HCT116 (cell line): ENCODE measurements around the gene VPS37B.

ENCODE experiments used
- ATF3 ChIP-seq: IDR thresholded peaks from 2 replicates; pipeline ENCODE4 v1.6.1; 2012
- CTCF ChIP-seq, 3 experiments: fragments of 200-600 bp in 1 of 3; sonication (generic) in 1 of 3; IDR thresholded peaks in 2 of 3; conservative IDR thresholded peaks in 1 of 3; 2 replicates each; pipeline ENCODE4 v1.5.1; 2012 to 2017; ENCODE audit warnings: low read depth in 2 of 3, low read length in 2 of 3, antibody characterized with exemption in 1 of 3, borderline replicate concordance in 1 of 3, control low read depth in 1 of 3, mild to moderate bottlenecking in 1 of 3, mixed read lengths in 1 of 3, mixed run types in 1 of 3, moderate library complexity in 1 of 3; ENCODE audit not compliant: insufficient read depth in 1 of 3
- JUND ChIP-seq: IDR thresholded peaks from 2 replicates; pipeline ENCODE4 v1.6.1; 2012
- ZNF274 ChIP-seq: fragments of 200-500 bp; sonication (Bioruptor generic); IDR thresholded peaks from 2 replicates; pipeline ENCODE4 v1.6.1; 2014; ENCODE audit warnings: mild to moderate bottlenecking, low read depth, low read length, inconsistent platforms

- TF ChIP-seq CTCF (IDR thresholded peaks at IDR 0.05 in 2 of 3, conservative IDR thresholded peaks at IDR 0.05 in 1 of 3; ENCODE audit: borderline replicate concordance in 1 of 3, insufficient read depth in 1 of 3, low read depth in 2 of 3, low read length in 2 of 3) (no peak), ATF3 (no peak), JUND (no peak), ZNF274 (no peak)
These were observed 37.8 kb downstream of the VPS37B start for GRCh38 chr12:122858171-122858570.
